Activated gamma-delta T cell treated with anti-CD3 and anti-CD28 coated beads, Interleukin-2, amount 50 U/mL, for 16 hours (primary cell): ENCODE results near the gene TMEM108.

Source experiments
- DNase-seq: peaks from one replicate; pipeline ENCODE4 v3.0.0-alpha.2; 2020; ENCODE audit warnings: low read depth

Gene TMEM108

DNA sequence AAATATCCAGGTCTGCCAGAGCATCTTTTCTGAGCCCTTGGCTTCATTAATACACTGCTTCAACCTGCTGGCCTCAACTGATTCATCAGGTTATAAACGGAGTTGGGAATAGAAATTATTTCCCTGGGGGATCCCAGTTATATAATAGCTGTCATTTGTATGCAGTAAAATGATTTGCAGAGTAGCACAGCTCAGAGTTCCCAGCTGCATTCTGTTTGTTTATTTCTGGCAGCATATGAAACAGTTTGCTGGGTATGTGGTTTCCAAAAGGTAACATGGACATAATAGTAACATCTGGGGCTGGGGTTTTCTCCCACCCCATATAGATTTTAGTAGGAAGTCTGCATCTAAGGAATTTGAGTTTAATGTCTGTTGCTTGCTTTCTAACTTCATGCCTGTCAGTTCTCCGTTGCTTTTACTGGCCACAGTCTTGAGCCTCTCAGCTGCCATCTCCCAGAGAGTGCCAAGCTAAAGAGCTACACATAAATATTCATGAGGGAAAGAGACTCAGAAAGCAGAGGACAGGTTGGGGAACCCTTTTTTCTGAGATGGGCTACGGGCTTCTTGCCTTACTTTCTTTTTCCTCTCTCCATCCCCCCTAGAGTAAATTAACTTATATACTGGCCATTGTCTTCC lies 124.6 kb downstream of the TMEM108 start:
- DNase-seq, result no peak

DNA sequence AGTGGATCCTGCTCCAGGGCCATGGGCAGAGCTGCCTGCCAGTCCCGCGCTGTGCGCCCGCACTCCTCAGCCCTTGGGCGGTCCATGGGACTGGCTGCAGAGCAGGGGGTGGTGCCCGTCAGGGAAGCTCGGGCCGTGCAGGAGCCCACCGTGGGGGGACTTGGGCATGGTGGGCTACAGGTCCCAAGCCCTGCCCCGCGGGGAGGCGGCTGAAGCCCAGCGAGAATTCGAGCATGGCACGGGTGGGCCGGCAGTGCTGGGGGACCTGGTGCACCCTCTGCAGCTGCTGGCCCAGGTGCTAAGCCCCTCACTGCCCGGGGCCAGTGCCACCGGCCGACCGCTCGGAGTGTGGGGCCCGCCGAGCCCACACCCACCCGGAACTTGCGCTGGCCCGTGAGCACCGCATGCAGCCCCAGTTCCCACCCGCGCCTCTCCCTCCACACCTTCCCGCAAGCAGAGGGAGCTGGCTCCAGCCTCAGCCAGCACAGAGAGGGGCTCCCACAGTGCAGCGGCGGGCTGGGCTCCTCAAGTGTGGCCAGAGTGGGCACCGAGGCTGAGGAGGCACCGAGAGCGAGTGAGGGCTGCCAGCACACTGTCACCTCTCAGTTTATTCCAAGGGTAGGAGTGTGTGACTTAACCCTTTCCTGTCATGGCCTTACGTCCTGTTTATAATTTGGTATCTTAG lies 129.3 kb downstream of the TMEM108 start:
- DNase-seq, result no peak

DNA sequence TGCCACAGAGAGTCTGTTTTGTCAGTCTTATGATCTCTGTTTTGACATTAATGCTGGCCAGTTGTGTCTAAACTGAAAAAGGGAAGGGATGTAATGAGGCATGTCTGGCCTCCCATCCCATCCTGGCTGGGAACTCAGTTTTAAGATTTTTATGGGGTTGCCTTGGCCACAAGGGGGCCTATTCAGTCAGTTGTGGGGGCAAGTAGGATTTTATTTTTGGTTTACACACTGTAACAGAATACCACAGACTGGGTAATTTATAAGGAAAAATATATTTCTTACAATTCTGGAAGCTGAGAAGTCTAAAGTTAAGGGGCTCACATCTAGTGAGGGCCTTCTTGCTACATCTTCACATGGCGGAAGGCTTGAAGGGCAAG lies 129.8 kb downstream of the TMEM108 start:
- DNase-seq, result no peak

DNA sequence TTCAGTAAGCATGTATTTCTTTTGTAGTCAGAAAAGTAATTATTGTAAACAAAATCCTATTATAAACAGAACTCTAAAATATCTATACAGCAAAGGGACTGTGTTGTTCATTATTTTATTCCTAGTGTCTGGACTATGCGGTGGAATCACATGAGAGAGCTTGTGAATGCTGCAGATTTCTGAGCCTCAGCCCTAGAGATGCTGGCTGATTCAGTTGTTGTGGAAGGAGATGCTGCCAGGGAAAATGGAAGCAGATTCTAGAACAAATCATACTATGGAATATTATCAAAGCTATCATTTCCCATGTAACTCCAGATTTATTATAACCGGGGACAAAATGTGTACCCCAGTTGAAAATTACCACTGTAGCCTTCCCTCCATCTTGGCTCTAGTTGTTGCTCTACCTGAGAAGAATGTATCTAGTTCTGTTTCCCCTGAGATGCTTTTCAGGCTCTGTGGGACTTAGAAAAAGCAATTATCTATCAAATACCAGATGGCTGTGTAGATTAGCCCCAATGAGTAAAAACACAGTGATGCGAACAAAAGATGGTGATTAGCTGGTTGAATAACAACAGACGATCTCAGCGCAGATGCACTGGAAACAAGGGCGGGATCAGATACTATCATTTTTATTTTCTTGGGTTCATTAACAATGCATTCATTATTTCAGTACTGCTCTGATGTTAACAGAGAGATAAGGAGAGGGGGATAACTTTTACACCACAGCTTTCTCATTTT lies 131.3 kb downstream of the TMEM108 start:
- no peak for DNase-seq

DNA sequence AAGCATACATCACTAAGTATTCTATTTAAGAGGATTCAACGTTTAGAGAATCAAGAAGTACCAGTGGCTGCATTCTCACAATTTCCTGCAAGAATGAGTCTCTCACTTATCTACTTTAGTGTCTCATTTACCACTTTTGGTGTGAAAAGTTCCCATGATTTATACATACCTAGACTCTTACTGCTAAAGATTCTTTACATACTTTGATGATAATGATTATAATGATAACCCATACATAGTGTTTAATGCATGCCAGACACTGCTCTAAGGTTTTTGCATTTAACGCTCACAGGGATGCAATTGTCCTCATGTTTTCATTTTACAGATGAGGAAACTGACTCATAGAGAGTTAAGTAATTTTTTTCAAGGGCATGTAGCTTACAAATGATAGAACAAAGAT lies 133.6 kb downstream of the TMEM108 start:
- DNase-seq, result no peak

DNA sequence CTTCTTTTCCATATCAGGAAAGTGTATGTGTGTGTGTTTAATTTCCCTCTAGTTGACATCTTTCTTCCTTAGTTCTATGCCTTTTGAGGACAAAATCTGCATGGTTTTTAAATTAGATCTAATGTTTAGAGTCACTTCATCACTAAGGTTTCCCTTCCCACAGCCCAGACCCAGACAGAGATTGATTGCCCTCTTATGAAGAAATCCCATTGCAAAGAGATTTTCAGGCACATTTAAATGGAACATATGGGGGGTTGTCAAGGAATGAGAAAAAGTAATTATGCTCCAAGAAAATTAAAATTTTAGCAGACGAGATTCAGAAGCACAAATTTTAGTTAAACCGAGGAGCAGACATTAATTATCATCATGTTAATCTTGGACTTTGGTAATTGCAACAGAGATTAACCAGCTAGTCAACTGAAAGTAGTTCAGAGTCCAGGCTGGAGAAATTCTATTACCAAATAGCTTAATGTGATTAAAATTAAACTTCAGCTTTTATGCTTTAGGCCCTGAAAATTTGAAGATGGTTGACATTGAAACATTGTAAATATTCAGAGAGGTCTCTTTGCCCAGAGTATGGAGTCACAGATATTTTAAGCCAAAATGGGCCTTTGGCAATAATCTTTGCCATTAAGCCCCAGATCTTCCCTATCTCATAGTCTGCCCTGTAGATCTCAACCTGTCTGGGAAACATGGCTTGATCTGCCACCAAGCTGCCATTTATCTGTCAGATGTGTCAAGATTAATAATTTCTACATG lies 143.4 kb downstream of the TMEM108 start:
- no peak for DNase-seq

DNA sequence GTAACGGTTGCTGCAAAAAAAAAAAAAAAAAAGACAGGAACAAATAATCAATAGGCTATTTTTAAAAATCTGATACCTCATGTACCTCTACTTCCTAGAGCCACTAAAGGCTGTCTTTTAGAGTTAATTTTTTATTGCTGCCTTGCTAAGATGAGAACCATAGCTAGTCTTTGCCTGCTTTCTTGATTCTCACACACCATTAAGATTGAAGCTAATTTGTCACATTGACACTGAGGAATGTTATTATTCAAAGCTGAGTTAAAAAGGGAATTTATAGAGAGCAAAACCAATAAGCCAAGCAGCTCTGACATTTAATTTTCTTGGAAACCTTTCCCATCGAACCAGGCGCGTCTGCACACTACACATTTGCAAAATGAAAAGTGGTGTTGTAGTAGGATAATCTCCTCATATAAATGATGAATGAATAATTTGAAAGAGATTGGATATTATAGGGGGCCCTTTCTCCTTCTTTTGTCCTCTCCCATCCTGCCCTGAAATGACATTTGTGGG lies 149.7 kb downstream of the TMEM108 start:
- no peak for DNase-seq

DNA sequence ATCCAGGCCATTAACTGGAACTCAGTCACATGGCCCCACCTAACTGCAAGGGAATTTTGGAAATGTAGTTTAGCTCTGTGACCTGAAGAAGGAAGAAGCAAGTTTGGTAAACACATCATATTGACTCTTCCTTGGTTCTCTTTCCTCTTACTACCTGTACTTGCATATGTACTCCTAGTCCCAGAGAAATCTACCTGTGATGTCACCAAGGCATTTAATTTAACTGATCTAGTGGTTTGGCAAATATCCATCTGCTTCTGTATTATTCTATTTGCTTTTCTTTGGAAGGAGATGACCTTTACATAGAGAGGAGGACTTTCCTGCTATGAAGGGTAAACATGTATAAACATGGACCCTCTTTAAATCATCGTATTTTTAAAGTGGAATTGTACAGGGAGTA lies 150.8 kb downstream of the TMEM108 start:
- no peak for DNase-seq

DNA sequence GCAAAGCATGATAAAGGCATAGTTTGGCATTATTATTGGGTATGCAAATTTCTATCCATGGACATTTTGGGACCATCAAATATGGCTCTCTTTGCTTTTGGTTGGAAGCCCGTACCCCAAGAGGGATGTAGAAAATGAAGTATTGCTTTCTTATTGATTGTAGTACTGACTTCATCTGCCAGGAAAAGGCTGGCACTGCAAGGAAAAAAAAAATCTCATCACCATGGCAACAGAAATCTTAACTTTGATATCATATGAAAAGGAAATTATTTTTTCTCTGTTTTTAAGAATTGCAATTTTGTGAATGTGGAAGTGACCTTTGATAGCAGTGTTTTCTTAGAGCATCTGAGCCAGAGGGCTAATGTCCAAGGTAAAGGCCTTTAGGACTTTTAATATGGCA lies 151.7 kb downstream of the TMEM108 start:
- no peak for DNase-seq

DNA sequence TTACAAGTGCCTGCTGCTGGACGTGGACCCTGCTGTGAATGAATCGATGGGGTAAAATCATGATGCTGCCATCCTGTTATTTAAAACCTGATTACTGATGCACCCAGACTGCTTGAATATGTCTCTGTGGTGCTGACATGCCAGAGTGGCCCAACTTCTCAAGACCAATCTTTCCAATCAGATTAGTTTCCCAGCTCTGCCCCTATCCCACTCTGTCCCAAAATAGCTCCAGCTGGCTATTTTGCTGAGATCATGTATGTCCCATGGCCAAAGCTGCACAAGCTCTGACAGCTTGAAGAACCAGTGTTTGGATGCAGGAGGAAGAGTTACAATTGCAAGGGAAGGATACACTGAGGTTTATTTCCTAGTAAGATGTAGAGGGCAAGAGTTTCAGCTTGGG lies 153.6 kb downstream of the TMEM108 start:
- DNase-seq, result no peak

DNA sequence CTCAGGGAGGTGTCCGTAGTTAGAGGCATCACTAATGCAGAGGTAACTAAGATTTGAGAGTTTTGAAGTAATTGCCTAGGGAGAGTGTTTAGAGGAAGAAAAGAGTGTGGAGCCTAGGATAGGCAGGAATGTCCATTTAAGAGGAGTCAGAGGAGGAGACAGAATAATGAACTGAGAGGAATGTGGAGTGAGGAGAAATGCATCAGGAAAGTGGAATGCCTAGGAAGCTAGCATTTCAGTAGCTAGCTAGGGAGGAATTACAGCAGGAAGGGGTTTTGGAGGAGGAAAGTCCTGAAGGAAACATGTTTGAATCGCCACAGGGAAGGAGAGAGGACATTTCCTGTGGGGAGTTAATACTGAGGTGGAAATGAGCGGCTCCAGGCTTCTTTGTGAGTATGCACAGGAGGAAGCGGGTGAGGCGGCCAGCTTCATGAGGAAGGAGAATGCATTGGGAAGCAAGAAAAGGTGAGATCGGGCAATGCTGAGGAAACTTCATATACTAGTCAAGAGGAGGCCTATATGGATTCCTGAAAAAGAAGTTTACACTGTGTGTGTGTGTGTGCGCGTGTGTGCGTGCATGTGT lies 154.3 kb downstream of the TMEM108 start:
- no peak for DNase-seq

DNA sequence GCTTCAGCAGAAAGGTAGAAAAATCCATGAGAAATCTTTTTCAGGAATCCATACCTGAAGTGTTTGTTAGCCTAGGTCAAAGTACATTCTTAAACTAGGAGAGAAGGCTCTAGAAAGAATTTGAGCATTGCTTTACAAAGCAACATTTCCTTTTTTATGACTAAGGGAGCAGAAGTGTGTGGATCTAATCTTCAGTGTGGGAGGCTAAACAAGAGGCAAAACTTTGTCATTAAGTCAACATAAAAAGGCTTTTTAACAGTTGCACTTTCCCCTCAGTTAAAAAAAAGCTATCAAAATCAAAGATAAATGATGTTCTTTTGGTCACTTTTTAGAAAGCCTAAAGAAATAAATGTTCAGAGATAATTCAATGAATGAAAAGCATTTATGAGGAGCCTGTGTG lies 154.8 kb downstream of the TMEM108 start:
- no peak for DNase-seq

DNA sequence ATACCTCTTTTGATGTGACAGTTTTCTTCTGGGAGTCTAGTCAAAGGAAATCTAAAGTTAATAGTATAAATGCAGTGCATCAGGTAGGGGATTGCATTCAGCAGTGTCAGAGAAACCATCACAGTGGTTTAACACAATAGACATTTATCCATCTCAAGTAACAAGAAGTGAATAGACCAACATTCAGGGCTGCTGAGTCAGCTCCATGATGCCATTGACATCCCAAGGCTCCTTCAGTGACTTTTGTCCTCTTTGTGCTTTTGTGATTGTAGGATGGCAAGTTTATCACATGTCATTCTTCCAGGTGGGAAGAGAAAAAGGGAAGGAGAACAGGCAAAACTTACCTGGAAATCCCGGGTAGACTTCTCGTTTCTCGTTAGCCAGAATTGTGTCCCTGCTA lies 158.3 kb downstream of the TMEM108 start:
- DNase-seq, result no peak

DNA sequence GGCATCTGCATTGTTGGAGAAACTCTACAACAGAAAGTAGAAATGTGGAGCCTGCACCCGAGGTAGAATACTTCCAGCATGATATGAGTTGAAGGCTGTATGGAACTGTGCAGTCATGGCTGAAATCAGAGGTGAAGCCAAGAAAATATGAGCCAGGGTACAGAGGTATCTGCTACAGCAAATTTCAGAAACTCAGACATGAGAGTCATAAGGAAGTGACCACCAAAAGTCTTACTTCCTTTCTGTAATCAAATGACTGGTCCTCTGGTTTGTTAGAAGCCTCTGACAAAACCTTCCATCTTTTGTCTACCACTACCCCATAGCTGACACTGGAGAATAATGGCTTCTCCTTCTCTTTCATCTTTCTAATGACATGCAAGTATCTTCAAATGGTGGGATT lies 159.4 kb downstream of the TMEM108 start:
- DNase-seq, result no peak

DNA sequence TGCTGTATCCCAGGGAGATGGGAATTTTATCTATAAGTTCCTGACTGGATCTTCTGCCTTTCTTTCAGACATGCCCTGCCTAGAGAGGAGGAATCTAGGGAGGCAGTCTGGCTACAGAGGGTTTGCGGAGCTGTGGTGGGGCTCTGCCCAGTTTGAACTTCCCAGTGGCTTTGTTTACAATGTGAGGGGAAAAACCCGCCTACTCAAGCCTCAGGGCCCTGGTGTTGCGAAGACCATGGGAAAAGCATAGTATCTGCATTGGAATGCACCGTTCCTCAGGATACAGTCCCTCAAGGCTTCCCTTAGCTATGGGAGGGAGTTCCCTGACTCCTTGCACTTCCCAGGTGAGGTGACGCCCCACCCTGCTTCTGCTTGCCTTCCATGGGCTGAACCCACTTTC lies 168.7 kb downstream of the TMEM108 start:
- no peak for DNase-seq

DNA sequence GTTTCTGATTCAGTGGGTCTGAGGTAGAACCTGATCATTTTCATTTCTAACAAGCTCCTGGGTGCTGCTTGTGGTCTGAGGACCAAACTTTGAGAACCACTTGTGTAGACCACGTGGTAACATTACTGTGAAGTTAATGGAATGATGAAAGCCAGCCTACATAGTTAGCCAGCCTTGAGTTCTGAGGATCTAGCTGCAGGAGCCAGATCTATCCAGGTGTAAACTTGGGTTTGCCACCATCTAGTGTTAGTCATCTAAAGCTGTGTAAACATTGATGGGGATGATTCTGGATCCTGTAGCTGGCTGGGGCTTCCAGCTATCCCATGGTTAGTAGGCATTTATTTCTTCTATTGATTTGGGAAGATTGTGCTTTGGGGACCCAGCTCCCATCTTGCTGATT lies 170.0 kb downstream of the TMEM108 start:
- no peak for DNase-seq

DNA sequence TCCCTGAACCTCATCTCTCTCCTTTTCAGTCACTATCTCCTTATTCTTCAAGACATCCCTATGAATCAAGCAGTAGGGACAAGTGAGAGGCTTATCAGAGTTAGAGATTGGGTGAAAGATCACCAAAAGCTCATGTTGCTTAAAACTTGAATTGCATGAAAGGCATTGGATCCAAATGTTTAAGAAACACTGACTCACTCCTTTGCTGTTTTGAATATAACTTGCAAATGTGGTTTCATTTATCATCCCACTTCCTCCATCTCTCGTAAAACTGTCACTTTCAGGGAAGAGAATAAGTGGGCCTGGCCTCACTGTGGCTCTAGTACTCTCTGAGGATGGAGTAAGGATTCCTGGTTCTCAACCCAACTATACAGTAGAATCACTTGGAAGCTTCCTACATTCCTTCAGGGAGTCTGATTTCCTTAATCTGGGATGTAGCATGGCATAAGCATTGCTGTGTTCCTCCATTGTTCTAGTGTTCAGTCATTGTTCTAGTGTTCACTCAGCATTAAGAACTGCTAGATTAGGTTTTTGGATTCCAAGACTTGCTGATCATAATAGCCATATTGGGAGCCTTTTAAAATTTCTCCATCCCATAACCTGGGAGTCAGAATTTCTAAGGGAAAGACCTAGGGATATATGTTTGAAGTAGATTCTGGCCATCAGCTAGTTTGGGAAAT lies 171.8 kb downstream of the TMEM108 start:
- DNase-seq, result no peak

DNA sequence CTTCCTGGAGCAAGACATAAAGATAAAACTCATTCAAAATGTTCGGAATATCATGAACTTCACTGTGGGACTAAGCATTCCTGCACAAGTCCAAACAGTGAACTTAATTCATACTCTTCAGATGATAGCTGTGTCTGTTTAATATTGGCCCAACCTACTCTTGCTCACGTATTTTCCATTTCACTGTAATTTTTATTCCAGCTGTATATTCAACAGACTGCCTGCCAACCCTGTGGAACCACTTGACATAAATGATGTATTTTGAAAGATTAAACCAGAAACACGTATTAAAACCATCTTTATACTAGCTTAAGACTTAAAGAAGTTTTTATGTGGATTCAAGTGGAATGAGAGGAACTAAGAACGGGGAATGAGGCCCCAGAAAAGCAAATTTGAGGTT lies 172.5 kb downstream of the TMEM108 start:
- DNase-seq, result no peak

DNA sequence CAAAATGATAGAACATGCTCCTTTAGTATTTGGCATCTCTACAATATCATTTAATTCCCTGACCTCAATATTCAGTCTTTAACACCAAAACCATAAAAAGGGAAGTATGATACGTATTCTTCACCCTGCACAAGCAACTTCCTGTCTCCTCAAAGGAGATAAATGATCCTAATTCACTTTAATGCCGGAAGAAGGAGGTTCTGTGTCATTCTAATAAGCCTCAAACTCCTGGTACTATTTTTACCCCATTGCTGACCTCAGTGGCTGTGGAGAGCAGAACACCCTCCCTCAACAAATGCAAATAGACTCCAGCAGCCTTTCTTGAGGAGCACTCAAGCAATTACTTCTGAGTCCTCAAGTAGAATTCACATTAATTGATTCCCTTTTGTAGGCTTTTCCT lies 173.3 kb downstream of the TMEM108 start:
- no peak for DNase-seq

DNA sequence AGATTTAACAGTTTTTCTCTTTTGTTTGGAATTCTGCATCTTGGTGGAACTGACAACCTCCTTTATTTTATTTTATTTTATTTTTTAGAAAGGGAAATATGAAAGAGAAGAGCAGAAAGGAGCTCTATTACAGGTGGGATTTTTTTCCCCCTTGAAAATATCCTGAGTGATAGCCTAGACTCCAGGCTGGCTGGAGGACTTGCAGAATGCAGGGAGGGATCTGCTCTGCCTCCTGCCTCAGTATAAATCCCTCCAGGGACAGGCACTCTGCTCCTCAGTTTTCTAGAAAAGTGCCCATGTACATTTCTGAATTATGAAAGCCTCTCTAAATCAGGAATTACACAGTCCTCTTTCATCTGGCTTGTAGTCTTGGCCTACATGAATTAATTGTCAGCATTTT lies 173.7 kb downstream of the TMEM108 start:
- DNase-seq, result no peak

DNA sequence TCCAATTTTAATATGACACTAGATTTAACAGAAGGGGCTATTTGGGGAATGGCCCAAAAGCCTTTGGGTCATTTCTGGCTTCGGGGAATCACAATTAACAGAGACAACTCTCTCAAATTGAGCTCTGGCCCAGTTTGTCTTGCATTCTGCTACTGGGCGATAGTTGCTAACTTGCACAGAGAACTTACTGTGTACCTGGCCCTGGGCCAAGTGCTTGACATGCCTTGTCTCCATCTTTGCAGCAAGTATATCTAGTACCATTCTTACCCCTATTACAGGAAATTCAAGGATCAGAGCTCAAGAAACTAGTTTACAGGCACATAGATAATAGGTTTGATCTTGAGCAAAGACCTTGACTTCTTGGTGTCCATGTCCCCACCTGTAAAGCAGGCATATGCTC lies 175.7 kb downstream of the TMEM108 start:
- DNase-seq, result no peak

DNA sequence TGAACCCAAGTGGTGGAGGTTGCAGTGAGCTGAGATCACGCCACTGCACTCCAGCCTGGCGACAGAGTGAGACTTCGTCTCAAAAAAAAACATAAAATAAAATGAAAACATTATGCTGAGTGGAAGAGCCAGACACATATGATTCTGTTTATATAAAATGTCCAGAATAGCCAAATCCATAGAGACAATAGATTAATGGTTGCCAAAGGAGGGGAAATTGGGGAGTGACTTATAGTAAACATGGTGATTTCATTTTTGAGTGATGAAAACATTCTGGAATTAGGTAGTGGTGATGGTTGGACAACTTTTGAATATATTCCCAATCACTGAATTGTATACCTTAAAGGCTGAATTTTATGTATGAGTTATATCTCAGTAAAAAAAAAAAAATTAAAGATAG lies 189.6 kb downstream of the TMEM108 start:
- DNase-seq, result no peak
